Pancreas (tissue), 10 donors: ENCODE data around the gene VARS1. TPM values are rescaled to one million over a fixed set of nuclear protein-coding genes. Genes with fewer than 3 reads are reported as not detected.
A peak's percentile ranks its signal among the peaks of the same experiment; 100 is the strongest.
"Not testable (repeated sequence)": the region's sequence is repeated elsewhere in the genome, so short reads cannot be mapped to it uniquely, and the experiment has no call there.

ENCODE experiments used
- ATAC-seq, 4 donors: fragments of 200-7000 bp; cut with Tn5 transposase; one replicate each; pipeline versions ENCODE4 v1.8.0 to v1.9.1; 2020; ENCODE audit warnings: mild to moderate bottlenecking in 4 of 4, moderate library complexity in 4 of 4
- DNase-seq, 6 donors: peaks; one replicate each; pipeline ENCODE4 v3.0.0-alpha.2; 2020
- FAIRE-seq: peaks from 2 replicates; lab custom pipeline; 2012; peaks lifted over from hg19 to GRCh38; lab: Jason Lieb, UNC
- H3K27ac ChIP-seq, 4 donors: fragments of 200-600 bp; sonication (generic); 1 replicate in 3 of 4; 2 replicates in 1 of 4; pipeline versions ENCODE4 v1.5.0 to v1.8.0; 2020
- H3K27me3 ChIP-seq, 4 donors: fragments of 200-600 bp; one replicate each; pipeline ENCODE4 v1.8.0; 2021
- H3K36me3 ChIP-seq, 3 donors: fragments of 200-600 bp; sonication (generic) in 1 of 3; one replicate each; pipeline versions ENCODE4 v1.5.0 to v1.8.0; 2020 to 2021
- H3K4me1 ChIP-seq, 3 donors: fragments of 200-600 bp; one replicate each; pipeline ENCODE4 v1.8.0; 2021
- H3K4me3 ChIP-seq, 4 donors: fragments of 200-600 bp; sonication (generic) in 2 of 4; one replicate each; pipeline versions ENCODE4 v1.5.0 to v1.8.0; 2020 to 2021
- H3K9me3 ChIP-seq, 4 donors: fragments of 200-600 bp; one replicate each; pipeline ENCODE4 v1.8.0; 2021
- CTCF ChIP-seq, 4 donors: fragments of 200-600 bp; sonication (generic) in 3 of 4; IDR thresholded peaks; one replicate each; pipeline versions ENCODE4 v1.5.0 to v1.8.0; 2021; ENCODE audit warnings: antibody characterized with exemption in 4 of 4
- WGBS, 2 donors: extraction: QIAGEN DNeasy Blood & Tissue Kit; methylation state at CpG; one replicate each; pipeline ENCODE4 v1.1.7; 2013; 5-methylcytosine and 5-hydroxymethylcytosine counted together
- intact Hi-C, 3 donors: fragments of 100-400 bp; cut with DNase I; formaldehyde crosslinking; loops; one replicate each; pipeline versions ENCODE4 v1.11.1 to v1.14.2; 2022
- polyA plus RNA-seq, 2 donors: library from polyadenylated mRNA; stranded (reverse); fragments of 200-250 nt; gene quantifications; one replicate each; pipeline ENCODE4 v1.2.3, GENCODE V29; 2013
- total RNA-seq, 6 donors: library from RNA; stranded (reverse); fragmentation: NEBNext Ultra II Directional in 4 of 6; extraction: Animal tissue kit (Norgen Biotek cat#: 25700) in 4 of 6; gene quantifications; one replicate each; pipeline versions ENCODE4 v1.2.1 to v1.2.4, GENCODE V29; 2021 to 2023
- donor health status: healthy with polysubstance abuse.
- donor health status: DM: no; HTN: no; CAD: no; lungs with moderate emphysema.
- donor health status: DM: no; HTN: no; CAD: no.
- donor health status: control.
- donor health status: control.
- donor health status: Bipolar disorder and iron deficiency.
- donor health status: DM: yes; HTN: yes; CAD: no.
- donor health status: DM: no; HTN: no; CAD: no.
- donor health status: DM: no; HTN: no; CAD: no.
- donor health status: DM: yes; HTN: yes; CAD: no.

Gene VARS1
- 10 to 100 TPM; 22.0 to 48.1 (median 36.2) TPM for total RNA-seq
- 10 to 100 TPM; 35.3 to 67.3 TPM for polyA plus RNA-seq

- no peaks in the 10 kb centered on the region for H3K36me3 ChIP-seq
- H3K27ac ChIP-seq, result peak within 1 kb of the TSS; percentile 83 to 94 (median 92)
- H3K9me3 ChIP-seq, result no peaks in the 10 kb centered on the region
- WGBS, 2 donors, result 0 to 1% methylated on average over 43 to 75 of the region's 75 CpGs
- peaks cover 0 to 12% (median 5%) of the 10 kb centered on the region in 3 donors for H3K4me1 ChIP-seq
- FAIRE-seq (no peak), ATAC-seq (peak; percentile 95 to 96 (median 96)), DNase-seq (peak; percentile 90 to 97 (median 93))
- peak within 1 kb of the TSS; percentile 60 to 96 (median 90) for H3K4me3 ChIP-seq
- peak; percentile 61 to 86 (median 78) for TF ChIP-seq CTCF (IDR thresholded peaks at IDR 0.05)
- no peaks in the 10 kb centered on the region for H3K27me3 ChIP-seq
- intact Hi-C loops, result no loop called here
These were observed at the start of gene VARS1 for GRCh38 chr6:31795616-31796298. Gene VARS1, minus strand, starts transcription at chr6:31795752. Its CDS starts 535 bp downstream, at chr6:31795217.

GRCh38 chr6:31844507-31844906 lies 49.0 kb upstream of the VARS1 start:
- no peaks in the 10 kb centered on the region for H3K9me3 ChIP-seq
- no peak for TF ChIP-seq CTCF (IDR thresholded peaks at IDR 0.05)
- WGBS, 2 donors, result 87 to 89% methylated on average over 3 of the region's 3 CpGs
- FAIRE-seq (no peak), ATAC-seq (peak in 2 of 4 donors; percentile 26 to 33), DNase-seq (no peak)
- peaks cover 0 to 4% (median 0%) of the 10 kb centered on the region in 3 donors for H3K36me3 ChIP-seq
- no peak overlapping the region for H3K27ac ChIP-seq
- no peaks in the 10 kb centered on the region for H3K27me3 ChIP-seq
- intact Hi-C loops, result no loop called here
- no peaks in the 10 kb centered on the region for H3K4me1 ChIP-seq
- H3K4me3 ChIP-seq, result no peak overlapping the region

GRCh38 chr6:31842053-31842452 lies 46.5 kb upstream of the VARS1 start:
- TF ChIP-seq CTCF (IDR thresholded peaks at IDR 0.05), result no peak
- FAIRE-seq (no peak), DNase-seq (no peak), ATAC-seq (no peak)
- 90 to 92% methylated on average over 9 of the region's 9 CpGs for WGBS, 2 donors
- H3K27me3 ChIP-seq, result no peaks in the 10 kb centered on the region
- H3K4me3 ChIP-seq, result no peak overlapping the region
- intact Hi-C loops, result no loop called here
- no peaks in the 10 kb centered on the region for H3K9me3 ChIP-seq
- peaks cover 10 to 16% (median 14%) of the 10 kb centered on the region in 3 donors for H3K4me1 ChIP-seq
- no peak overlapping the region for H3K27ac ChIP-seq
- H3K36me3 ChIP-seq, result peaks cover 0 to 16% (median 9%) of the 10 kb centered on the region in 3 donors

- FAIRE-seq, H3K27ac ChIP-seq, H3K4me3 ChIP-seq, ATAC-seq, H3K27me3 ChIP-seq, H3K9me3 ChIP-seq, DNase-seq: not testable (repeated sequence)
- H3K4me1 ChIP-seq, result peaks cover 12 to 27% (median 14%) of the 10 kb centered on the region in 3 donors
- H3K36me3 ChIP-seq, result peaks cover 0 to 16% (median 9%) of the 10 kb centered on the region in 3 donors
- intact Hi-C loops, result loop anchor here in 1 of 3 donors (10.0 kb wide), 1 partner anchor 65 kb away; the partner anchor contains the start of gene VWA7
- WGBS, 2 donors, result 89 to 95% methylated on average over 8 of the region's 8 CpGs
These were observed 44.2 kb upstream of the VARS1 start for GRCh38 chr6:31839779-31840126.

GRCh38 chr6:31838968-31839367 lies 43.4 kb upstream of the VARS1 start:
- FAIRE-seq, result no peak
- Histone ChIP-seq H3K27ac (no peak overlapping the region), H3K4me3 (no peak overlapping the region), H3K9me3 (no peaks in the 10 kb centered on the region), H3K4me1 (peaks cover 12 to 27% (median 14%) of the 10 kb centered on the region in 3 donors), H3K36me3 (peaks cover 0 to 16% (median 9%) of the 10 kb centered on the region in 3 donors), H3K27me3 (no peaks in the 10 kb centered on the region)
- no peak for TF ChIP-seq CTCF (IDR thresholded peaks at IDR 0.05)
- WGBS, 2 donors, result 96 to 98% methylated on average over 3 of the region's 3 CpGs
- no peak for ATAC-seq
- no peak for DNase-seq
- intact Hi-C loops, result loop anchor here in 1 of 3 donors (10.0 kb wide), 1 partner anchor 64 kb away; the partner anchor contains the start of gene VWA7

- H3K27ac ChIP-seq, FAIRE-seq, ATAC-seq, H3K9me3 ChIP-seq, DNase-seq, H3K27me3 ChIP-seq: not testable (repeated sequence)
- intact Hi-C loops, result loop anchor here in 1 of 3 donors (10.0 kb wide), 1 partner anchor 63 kb away; the partner anchor contains the start of gene VWA7
- peaks cover 12 to 27% (median 14%) of the 10 kb centered on the region in 3 donors for H3K4me1 ChIP-seq
- H3K4me3 ChIP-seq, result peak overlapping the region in 1 of 4 donors; percentile 54
- WGBS, 2 donors, result 87 to 88% methylated on average over 9 of the region's 9 CpGs
- peaks cover 0 to 16% (median 9%) of the 10 kb centered on the region in 3 donors for H3K36me3 ChIP-seq
These were observed 42.6 kb upstream of the VARS1 start for GRCh38 chr6:31838114-31838553.
